GM18907 (cell line): Measurements from ENCODE around the gene JAZF1.

Experiments used
- ATAC-seq: cut with Tn5 transposase; IDR thresholded peaks from one replicate; pipeline ENCODE4 v1.9.1; 2021; ENCODE audit warnings: mild to moderate bottlenecking, moderate library complexity; ENCODE audit not compliant: unreplicated experiment

Gene JAZF1

GRCh38 chr7:28054531-28055160 lies 125.9 kb downstream of the JAZF1 start:
- ATAC-seq: no peak

- ATAC-seq: no peak
Observed at GRCh38 chr7:28052933-28053332, 127.7 kb downstream of the JAZF1 start.

- no peak for ATAC-seq
Observed at GRCh38 chr7:28048694-28049093, 131.9 kb downstream of the JAZF1 start.

GRCh38 chr7:28046035-28046434 lies 134.6 kb downstream of the JAZF1 start:
- no peak for ATAC-seq

GRCh38 chr7:28045592-28045991 lies 135.0 kb downstream of the JAZF1 start:
- no peak for ATAC-seq

GRCh38 chr7:28044825-28045224 lies 135.8 kb downstream of the JAZF1 start:
- no peak for ATAC-seq

- ATAC-seq: no peak
Observed at GRCh38 chr7:28042721-28043120, 137.9 kb downstream of the JAZF1 start.

- ATAC-seq: no peak
Observed at GRCh38 chr7:28041508-28042314, 138.9 kb downstream of the JAZF1 start.

GRCh38 chr7:28038175-28038797 lies 142.3 kb downstream of the JAZF1 start:
- no peak for ATAC-seq

GRCh38 chr7:28037220-28038010 lies 143.2 kb downstream of the JAZF1 start:
- peak; percentile 91 for ATAC-seq

- ATAC-seq: no peak
Observed at GRCh38 chr7:28036696-28037095, 143.9 kb downstream of the JAZF1 start.

- ATAC-seq: no peak
Observed at GRCh38 chr7:28033386-28033785, 147.2 kb downstream of the JAZF1 start.

GRCh38 chr7:28032738-28033380 lies 147.7 kb downstream of the JAZF1 start:
- no peak for ATAC-seq

- no peak for ATAC-seq
Observed at GRCh38 chr7:28029051-28029450, 151.5 kb downstream of the JAZF1 start.

- no peak for ATAC-seq
Observed at GRCh38 chr7:28028471-28028870, 152.1 kb downstream of the JAZF1 start.

- no peak for ATAC-seq
Observed at GRCh38 chr7:28026237-28026636, 154.4 kb downstream of the JAZF1 start.

- no peak for ATAC-seq
Observed at GRCh38 chr7:28024786-28025334, 155.7 kb downstream of the JAZF1 start.

- ATAC-seq: peak; percentile 78
Observed at GRCh38 chr7:28020302-28020940, 160.2 kb downstream of the JAZF1 start.

- no peak for ATAC-seq
Observed at GRCh38 chr7:28018856-28019465, 161.6 kb downstream of the JAZF1 start.
